ENCODE results near the gene IGF2R.
A peak's percentile ranks its signal among the peaks of the same experiment; 100 is the strongest.
"Not testable (repeated sequence)": the region's sequence is repeated elsewhere in the genome, so short reads cannot be mapped to it uniquely, and the experiment has no call there.

IGF2R gene

GRCh38 chr6:160137989-160138835 is 169.3 kb downstream of the IGF2R start:
- H3K79me2 ChIP-seq, result no peaks in the 10 kb centered on the region
- no peaks in the 10 kb centered on the region for H3K27me3 ChIP-seq (ENCODE audit: control insufficient read depth, insufficient read depth, low read length)
- H3K4me2 ChIP-seq (ENCODE audit: low read length), result no peak overlapping the region
- H3K27ac ChIP-seq, result no peak overlapping the region
- TF ChIP-seq CTCF (IDR thresholded peaks at IDR 0.05), result peak; percentile 72
- H3K36me3 ChIP-seq (ENCODE audit: control insufficient read depth, insufficient read depth, low read length), result no peaks in the 10 kb centered on the region
- no peak overlapping the region for H3K9ac ChIP-seq
- no peak overlapping the region for H3K4me3 ChIP-seq (ENCODE audit: low read depth, low read length)
- H2AFZ ChIP-seq, result no peak overlapping the region
- H3K4me1 ChIP-seq, result no peaks in the 10 kb centered on the region
- H3K9me3 ChIP-seq (ENCODE audit: control insufficient read depth, low read length), result no peaks in the 10 kb centered on the region

- Histone ChIP-seq H3K79me2 (no peaks in the 10 kb centered on the region), H3K4me3 (ENCODE audit: low read depth, low read length) (no peak overlapping the region), H3K4me2 (ENCODE audit: low read length) (no peak overlapping the region), H3K9me3 (ENCODE audit: control insufficient read depth, low read length) (no peaks in the 10 kb centered on the region), H3K36me3 (ENCODE audit: control insufficient read depth, insufficient read depth, low read length) (no peaks in the 10 kb centered on the region), H3K9ac (no peak overlapping the region), H2AFZ (no peak overlapping the region), H3K27ac (no peak overlapping the region), H3K4me1 (no peaks in the 10 kb centered on the region), H3K27me3 (ENCODE audit: control insufficient read depth, insufficient read depth, low read length) (no peaks in the 10 kb centered on the region)
- no peak for TF ChIP-seq CTCF (IDR thresholded peaks at IDR 0.05)
Observed at GRCh38 chr6:160138839-160139419, 170.0 kb downstream of the IGF2R start.

GRCh38 chr6:160139420-160139851 is 170.6 kb downstream of the IGF2R start:
- Histone ChIP-seq H3K4me3 (ENCODE audit: low read depth, low read length) (no peak overlapping the region), H3K4me2 (ENCODE audit: low read length) (no peak overlapping the region), H2AFZ (no peak overlapping the region), H3K4me1 (no peaks in the 10 kb centered on the region), H3K27me3 (ENCODE audit: control insufficient read depth, insufficient read depth, low read length) (no peaks in the 10 kb centered on the region), H3K9me3 (ENCODE audit: control insufficient read depth, low read length) (no peaks in the 10 kb centered on the region), H3K79me2 (no peaks in the 10 kb centered on the region), H3K36me3 (ENCODE audit: control insufficient read depth, insufficient read depth, low read length) (no peaks in the 10 kb centered on the region), H3K27ac (no peak overlapping the region), H3K9ac (no peak overlapping the region)
- no peak for TF ChIP-seq CTCF (IDR thresholded peaks at IDR 0.05)

GRCh38 chr6:160140493-160140892 is 171.6 kb downstream of the IGF2R start:
- not testable (repeated sequence) for H3K9me3 ChIP-seq (ENCODE audit: control insufficient read depth, low read length); H3K27me3 ChIP-seq (ENCODE audit: control insufficient read depth, insufficient read depth, low read length); H3K4me1 ChIP-seq; H3K79me2 ChIP-seq; H3K27ac ChIP-seq; H3K4me2 ChIP-seq (ENCODE audit: low read length); H2AFZ ChIP-seq; H3K4me3 ChIP-seq (ENCODE audit: low read depth, low read length); H3K9ac ChIP-seq; H3K36me3 ChIP-seq (ENCODE audit: control insufficient read depth, insufficient read depth, low read length)

GRCh38 chr6:160141001-160141726 is 172.3 kb downstream of the IGF2R start:
- Histone ChIP-seq H3K4me1 (no peaks in the 10 kb centered on the region), H2AFZ (no peak overlapping the region), H3K36me3 (ENCODE audit: control insufficient read depth, insufficient read depth, low read length) (no peaks in the 10 kb centered on the region), H3K4me2 (ENCODE audit: low read length) (no peak overlapping the region), H3K9me3 (ENCODE audit: control insufficient read depth, low read length) (no peaks in the 10 kb centered on the region), H3K4me3 (ENCODE audit: low read depth, low read length) (no peak overlapping the region), H3K27ac (no peak overlapping the region), H3K79me2 (no peaks in the 10 kb centered on the region), H3K9ac (no peak overlapping the region), H3K27me3 (ENCODE audit: control insufficient read depth, insufficient read depth, low read length) (no peaks in the 10 kb centered on the region)
- no peak for TF ChIP-seq CTCF (IDR thresholded peaks at IDR 0.05)

All from parathyroid adenoma (tissue), 2 donors.